ENCODE data around the gene ZMIZ1. TPM values are rescaled to one million over a fixed set of nuclear protein-coding genes. Genes with fewer than 3 reads are reported as not detected.
A peak's percentile ranks its signal among the peaks of the same experiment; 100 is the strongest.

ZMIZ1 gene
- total and polyA plus RNA-seq, 8 donors = 63.1 to 87.2 (median 76.8) TPM

DNA sequence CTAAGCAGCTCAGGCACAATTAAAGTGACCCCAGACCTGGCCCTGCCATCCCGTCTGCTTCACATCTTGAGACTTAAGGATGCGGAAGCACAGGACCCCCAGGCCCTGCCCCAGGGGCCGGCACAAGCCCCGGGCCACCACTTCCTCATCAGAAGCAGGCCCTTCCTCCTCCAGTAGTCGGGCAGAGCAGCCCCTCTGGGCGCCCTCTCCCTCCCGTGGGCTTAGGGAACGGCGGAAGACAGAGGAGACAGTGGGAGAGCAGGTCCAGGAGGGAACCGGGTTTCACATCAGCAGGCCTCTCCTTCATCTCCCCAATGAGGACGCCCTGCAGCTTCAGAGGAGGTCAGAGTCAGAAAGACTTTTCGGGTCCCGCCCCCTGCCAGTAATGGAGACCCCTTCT is 142.8 kb downstream of the ZMIZ1 start:
- no peak overlapping the region for H3K27ac ChIP-seq
- intact Hi-C loops (cut with DNase I) = no loop called here
- no peaks in the 10 kb centered on the region for H3K9me3 ChIP-seq
- DNase-seq (peak in 1 of 4 donors; percentile 61), ATAC-seq (no peak)
- H3K27me3 ChIP-seq = no peaks in the 10 kb centered on the region
- TF ChIP-seq, protein P1, sequence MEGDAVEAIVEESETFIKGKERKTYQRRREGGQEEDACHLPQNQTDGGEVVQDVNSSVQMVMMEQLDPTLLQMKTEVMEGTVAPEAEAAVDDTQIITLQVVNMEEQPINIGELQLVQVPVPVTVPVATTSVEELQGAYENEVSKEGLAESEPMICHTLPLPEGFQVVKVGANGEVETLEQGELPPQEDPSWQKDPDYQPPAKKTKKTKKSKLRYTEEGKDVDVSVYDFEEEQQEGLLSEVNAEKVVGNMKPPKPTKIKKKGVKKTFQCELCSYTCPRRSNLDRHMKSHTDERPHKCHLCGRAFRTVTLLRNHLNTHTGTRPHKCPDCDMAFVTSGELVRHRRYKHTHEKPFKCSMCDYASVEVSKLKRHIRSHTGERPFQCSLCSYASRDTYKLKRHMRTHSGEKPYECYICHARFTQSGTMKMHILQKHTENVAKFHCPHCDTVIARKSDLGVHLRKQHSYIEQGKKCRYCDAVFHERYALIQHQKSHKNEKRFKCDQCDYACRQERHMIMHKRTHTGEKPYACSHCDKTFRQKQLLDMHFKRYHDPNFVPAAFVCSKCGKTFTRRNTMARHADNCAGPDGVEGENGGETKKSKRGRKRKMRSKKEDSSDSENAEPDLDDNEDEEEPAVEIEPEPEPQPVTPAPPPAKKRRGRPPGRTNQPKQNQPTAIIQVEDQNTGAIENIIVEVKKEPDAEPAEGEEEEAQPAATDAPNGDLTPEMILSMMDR (IDR thresholded peaks at IDR 0.05) = no peak
- H3K4me3 ChIP-seq = no peak overlapping the region
- H3K36me3 ChIP-seq = peaks cover 0 to 89% of the 10 kb centered on the region in 2 donors
- no peaks in the 10 kb centered on the region for H3K4me1 ChIP-seq

GRCh38 chr10:79215531-79215930 is 146.8 kb downstream of the ZMIZ1 start:
- DNase-seq (no peak), ATAC-seq (no peak)
- TF ChIP-seq, protein P1 (IDR thresholded peaks at IDR 0.05) = no peak
- Histone ChIP-seq H3K27me3 (no peaks in the 10 kb centered on the region), H3K4me1 (peaks cover 0 to 4% of the 10 kb centered on the region in 2 donors), H3K36me3 (peaks cover 0 to 85% of the 10 kb centered on the region in 2 donors), H3K27ac (no peak overlapping the region), H3K9me3 (no peaks in the 10 kb centered on the region), H3K4me3 (no peak overlapping the region)
- intact Hi-C loops (cut with DNase I) = no loop called here

GRCh38 chr10:79219322-79219957 is 150.7 kb downstream of the ZMIZ1 start:
- peaks cover 0 to 55% of the 10 kb centered on the region in 2 donors for H3K36me3 ChIP-seq
- H3K27ac ChIP-seq = no peak overlapping the region
- H3K4me1 ChIP-seq = peaks cover 17 to 41% of the 10 kb centered on the region in 2 donors
- intact Hi-C loops (cut with DNase I) = no loop called here
- TF ChIP-seq, protein P1 (IDR thresholded peaks at IDR 0.05) = no peak
- H3K4me3 ChIP-seq = no peak overlapping the region
- H3K27me3 ChIP-seq = no peaks in the 10 kb centered on the region
- ATAC-seq (no peak), DNase-seq (no peak)
- H3K9me3 ChIP-seq = no peaks in the 10 kb centered on the region

DNA sequence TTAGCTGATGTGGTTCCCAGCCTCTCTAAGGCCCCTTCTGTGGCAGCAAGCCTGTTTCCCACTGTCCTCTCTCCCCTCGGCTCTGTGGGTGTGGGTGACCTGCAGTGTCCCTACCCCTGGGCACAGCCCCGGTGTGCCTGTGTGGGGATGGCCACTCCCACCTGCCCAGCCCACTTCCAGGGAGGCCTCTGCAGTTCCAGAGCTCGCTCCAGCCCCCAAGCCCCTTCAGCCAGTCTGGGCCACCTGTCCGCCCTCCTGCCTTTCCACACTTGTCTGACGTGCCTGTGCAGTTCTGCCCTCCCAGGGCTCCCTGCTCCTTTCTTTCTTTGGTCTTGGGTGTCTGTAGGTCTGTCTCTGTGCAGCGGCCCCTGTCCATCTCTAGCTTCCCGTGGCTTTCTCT is 151.5 kb downstream of the ZMIZ1 start:
- Histone ChIP-seq H3K36me3 (peaks cover 0 to 46% of the 10 kb centered on the region in 2 donors), H3K27ac (no peak overlapping the region), H3K9me3 (no peaks in the 10 kb centered on the region), H3K4me1 (peaks cover 17 to 43% of the 10 kb centered on the region in 2 donors), H3K27me3 (no peaks in the 10 kb centered on the region), H3K4me3 (no peak overlapping the region)
- ATAC-seq (no peak), DNase-seq (no peak)
- intact Hi-C loops (cut with DNase I) = no loop called here
- TF ChIP-seq, protein P1 (IDR thresholded peaks at IDR 0.05) = no peak

DNA sequence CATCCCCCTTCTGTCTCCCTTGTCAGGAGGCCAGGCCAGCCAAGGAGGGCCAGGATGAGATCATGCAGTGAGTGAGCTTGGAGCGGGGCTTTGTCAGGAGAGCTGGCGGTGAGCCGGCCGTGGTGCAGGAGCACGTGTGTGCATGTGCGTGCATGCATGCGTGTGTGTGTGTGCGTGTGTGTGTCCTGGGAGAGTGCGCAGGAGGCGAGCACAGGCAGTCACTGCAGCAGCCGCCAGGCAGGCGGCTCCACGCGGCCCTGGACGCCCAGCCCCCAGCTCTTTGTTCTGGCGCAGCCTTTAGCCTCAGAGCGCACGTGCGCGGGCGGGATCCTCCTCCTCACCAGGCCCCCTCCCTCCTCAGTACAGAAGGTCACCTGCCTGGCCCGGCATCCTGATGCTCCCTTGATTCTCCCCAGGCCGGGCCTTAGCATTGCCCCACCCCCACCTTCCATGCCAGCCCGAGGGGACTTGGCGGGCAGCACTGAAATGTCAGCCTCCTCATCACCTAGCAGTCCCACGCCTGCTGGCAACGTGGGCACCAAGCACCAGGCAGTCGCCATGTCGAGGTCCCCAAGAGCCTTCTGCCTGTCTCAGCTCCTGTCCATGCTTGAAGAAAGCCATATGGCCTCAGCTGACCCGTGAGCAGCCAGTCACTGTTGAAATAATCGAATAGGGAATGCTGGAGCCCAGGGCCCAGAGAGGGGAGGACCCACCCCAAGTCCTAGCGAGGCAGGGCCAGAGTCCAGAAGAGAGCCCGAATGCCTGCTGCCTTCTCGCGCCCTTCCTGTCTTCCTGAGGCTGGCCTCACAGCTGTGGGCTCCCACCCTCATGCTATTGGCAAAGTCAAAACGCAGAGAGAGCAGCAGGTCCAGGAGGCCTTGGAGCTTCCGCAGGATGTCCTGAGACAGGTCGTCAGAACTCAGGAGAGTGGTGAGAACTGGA is 152.6 kb downstream of the ZMIZ1 start:
- Histone ChIP-seq H3K27me3 (no peaks in the 10 kb centered on the region), H3K36me3 (peaks cover 0 to 40% of the 10 kb centered on the region in 2 donors), H3K9me3 (no peaks in the 10 kb centered on the region), H3K4me3 (no peak overlapping the region), H3K4me1 (peaks cover 17 to 43% of the 10 kb centered on the region in 2 donors), H3K27ac (peak overlapping the region; percentile 68 to 69)
- intact Hi-C loops (cut with DNase I) = no loop called here
- ATAC-seq = peak; percentile 23
- peak in 3 of 4 donors; percentile 65 to 87 (median 76) for DNase-seq
- TF ChIP-seq, protein P1 (IDR thresholded peaks at IDR 0.05) = no peak

Data from left lung (tissue), 10 donors.